NAMALWA (cell line): ENCODE measurements around the gene PARD3B.

Source experiments
- DNase-seq: peaks from one replicate; pipeline ENCODE4 v3.0.0-alpha.2; 2015; ENCODE audit warnings: low spot score

PARD3B gene

GRCh38 chr2:205138735-205139134, 593.5 kb downstream of the PARD3B start:
- DNase-seq, result no peak

GRCh38 chr2:205139822-205140463, 594.7 kb downstream of the PARD3B start:
- no peak for DNase-seq

- DNase-seq, result no peak
Observed at GRCh38 chr2:205141381-205141780, 596.1 kb downstream of the PARD3B start.

DNA sequence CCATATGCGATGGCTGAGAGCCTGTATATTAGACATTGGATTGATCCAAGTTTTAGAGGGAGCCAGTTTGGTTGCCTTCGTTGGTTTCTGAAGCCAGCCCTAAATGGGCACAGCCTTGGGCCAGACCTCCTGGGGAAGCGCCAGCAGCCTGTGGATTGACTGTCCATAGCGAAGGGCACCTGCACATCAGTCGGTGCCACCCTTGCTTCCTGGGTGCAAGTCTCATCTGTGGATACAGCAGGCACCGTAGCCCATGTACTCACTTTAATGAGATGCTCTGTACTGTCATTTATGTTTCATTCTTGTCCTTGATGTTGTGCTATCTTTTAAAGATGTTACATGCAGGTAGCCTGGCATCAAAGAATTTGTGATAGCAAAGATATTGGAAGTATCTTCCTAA, 600.6 kb downstream of the PARD3B start:
- DNase-seq, result no peak

- no peak for DNase-seq
Observed at GRCh38 chr2:205148755-205149154, 603.5 kb downstream of the PARD3B start.

- DNase-seq, result no peak
Observed at GRCh38 chr2:205156457-205156856, 611.2 kb downstream of the PARD3B start.

DNA sequence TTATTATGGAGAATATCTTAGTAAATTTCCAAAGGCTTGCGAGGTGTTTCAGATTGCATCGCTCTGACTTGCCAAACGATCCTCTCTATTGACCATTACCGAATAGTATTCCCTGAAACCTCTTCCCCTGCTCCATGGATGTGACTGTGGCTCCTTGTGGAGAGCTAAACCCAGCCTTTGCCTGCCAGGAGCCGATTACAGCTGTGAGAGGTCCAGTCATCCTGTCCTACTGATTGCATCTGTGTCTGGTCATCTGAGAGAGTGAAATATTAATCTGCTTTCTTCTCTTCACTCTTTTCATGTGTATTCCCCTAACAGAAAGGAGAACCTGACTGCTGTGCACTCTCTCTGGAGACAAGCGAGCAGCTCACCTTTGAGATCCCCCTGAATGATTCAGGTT, 613.1 kb downstream of the PARD3B start:
- no peak for DNase-seq

- DNase-seq, result no peak
Observed at GRCh38 chr2:205161156-205161839, 616.0 kb downstream of the PARD3B start.

GRCh38 chr2:205166745-205167144, 621.5 kb downstream of the PARD3B start:
- DNase-seq, result no peak

- no peak for DNase-seq
Observed at GRCh38 chr2:205169012-205169411, 623.7 kb downstream of the PARD3B start.

- DNase-seq, result no peak
Observed at GRCh38 chr2:205169464-205169863, 624.2 kb downstream of the PARD3B start.

GRCh38 chr2:205170399-205170798, 625.1 kb downstream of the PARD3B start:
- DNase-seq, result no peak

- DNase-seq, result no peak
Observed at GRCh38 chr2:205171261-205171940, 626.1 kb downstream of the PARD3B start.

DNA sequence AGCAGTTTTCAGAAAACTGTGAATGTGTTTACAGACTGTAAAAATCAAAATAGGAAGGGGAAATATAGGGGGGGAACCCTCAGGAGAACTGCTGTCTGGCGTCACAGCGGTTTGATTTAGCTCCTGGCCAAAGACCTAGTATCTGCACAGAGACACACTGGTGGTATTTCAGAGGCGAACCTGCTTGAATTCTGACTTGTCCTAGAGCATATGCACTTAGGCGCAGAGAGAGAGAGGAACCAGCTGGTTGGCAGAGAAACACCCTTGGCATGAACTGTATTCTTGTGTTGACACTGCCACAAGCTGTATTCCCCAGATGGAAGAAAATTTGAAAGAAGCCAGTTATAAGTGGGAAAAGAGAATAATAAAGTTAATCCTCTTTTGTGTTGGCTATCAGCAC, 630.6 kb downstream of the PARD3B start:
- no peak for DNase-seq

DNA sequence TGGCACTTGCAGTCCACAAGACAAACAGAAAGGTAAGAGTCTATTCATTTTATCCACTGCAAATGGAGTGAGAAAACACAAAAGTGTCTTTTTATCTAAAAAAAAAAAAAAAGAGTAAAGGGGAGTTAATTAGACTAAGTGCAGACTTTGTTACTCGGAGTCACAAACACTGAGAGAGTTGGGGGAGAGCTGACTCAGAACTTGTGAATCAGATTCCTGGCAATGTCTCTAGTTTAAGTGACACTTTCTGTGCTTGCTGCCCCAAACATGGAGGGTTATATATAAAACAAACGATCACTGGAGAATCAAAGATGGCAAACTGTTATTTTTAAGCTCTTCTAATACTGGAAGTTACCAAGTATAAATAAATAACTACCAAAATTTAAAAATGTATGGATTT, 631.3 kb downstream of the PARD3B start:
- no peak for DNase-seq

GRCh38 chr2:205177546-205177945, 632.3 kb downstream of the PARD3B start:
- no peak for DNase-seq

GRCh38 chr2:205180730-205181129, 635.5 kb downstream of the PARD3B start:
- no peak for DNase-seq

GRCh38 chr2:205187731-205188130, 642.5 kb downstream of the PARD3B start:
- no peak for DNase-seq

- DNase-seq, result no peak
Observed at GRCh38 chr2:205188239-205189138, 643.2 kb downstream of the PARD3B start.

DNA sequence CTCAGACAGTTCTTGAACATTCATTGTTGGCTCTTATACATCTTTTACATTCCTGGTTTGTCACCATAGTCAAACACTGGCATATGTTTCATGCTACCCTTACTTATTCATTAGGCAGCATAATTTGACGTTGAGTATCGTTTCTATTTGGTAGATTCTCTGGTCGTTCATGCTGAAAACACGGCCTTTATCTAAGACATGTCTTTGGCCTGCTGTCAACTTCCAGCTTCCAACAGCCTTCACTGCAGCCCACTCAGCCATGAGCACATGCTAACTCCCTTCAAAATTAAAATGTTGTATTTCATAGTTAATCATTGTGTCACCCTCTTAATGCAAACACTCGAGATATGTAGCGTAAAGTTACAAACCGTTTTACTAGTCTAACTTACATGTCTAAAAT, 644.0 kb downstream of the PARD3B start:
- DNase-seq, result no peak

GRCh38 chr2:205190528-205190927, 645.3 kb downstream of the PARD3B start:
- DNase-seq, result no peak

- no peak for DNase-seq
Observed at GRCh38 chr2:205193125-205193835, 648.0 kb downstream of the PARD3B start.
